ENCODE results near the gene EDN2.
A peak's percentile ranks its signal among the peaks of the same experiment; 100 is the strongest.

EDN2 gene

GRCh38 chr1:41516168-41517061 lies 31.9 kb upstream of the EDN2 start:
- DNase-seq, result peak; percentile 66

GRCh38 chr1:41515778-41516167 lies 31.3 kb upstream of the EDN2 start:
- no peak for DNase-seq

DNA sequence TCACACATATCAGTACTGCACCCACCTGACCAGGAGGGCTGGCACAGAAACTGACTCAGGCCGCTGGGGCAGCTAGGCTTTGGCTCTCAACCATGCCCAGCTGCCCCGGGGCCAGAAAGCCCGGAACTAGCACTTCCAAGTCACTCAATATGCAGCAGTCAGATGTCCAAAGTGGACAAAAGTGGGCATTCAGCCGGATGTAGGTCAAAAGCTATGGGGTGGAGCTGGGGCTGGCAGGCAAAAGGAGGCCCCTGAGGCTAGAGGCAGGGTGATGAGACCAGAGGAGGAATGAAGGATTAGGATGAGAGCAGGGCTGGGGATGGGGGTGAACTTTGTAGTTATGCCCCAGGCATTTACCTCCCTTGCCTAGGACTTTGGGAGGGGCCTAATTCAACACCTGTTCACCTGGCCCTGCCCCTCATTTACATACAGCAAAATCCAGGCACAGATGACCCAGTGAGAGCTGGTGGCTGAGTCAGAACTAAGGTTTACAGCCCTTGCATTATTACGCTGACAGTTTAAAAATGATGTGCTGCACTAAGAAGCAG lies 30.7 kb upstream of the EDN2 start:
- no peak for DNase-seq

DNA sequence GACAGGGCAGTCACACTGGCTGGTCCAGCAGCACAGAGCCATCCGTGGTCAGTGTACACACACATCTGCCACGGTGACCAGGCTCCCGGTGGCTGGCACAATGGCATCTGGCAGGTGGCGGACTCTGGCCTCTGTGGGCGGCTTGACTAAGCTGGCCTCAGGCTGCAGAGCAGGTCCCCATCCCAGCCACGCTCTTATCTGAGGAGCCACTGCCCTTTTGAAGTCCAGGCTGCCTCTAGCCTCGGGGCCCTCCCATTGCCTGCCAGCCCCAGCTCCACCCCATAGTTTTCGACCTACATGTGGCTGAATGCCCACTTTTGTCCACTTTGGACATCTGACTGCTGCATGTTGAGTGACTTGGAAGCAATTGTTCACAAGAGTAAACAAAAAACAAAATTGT lies 29.9 kb upstream of the EDN2 start:
- no peak for DNase-seq

DNA sequence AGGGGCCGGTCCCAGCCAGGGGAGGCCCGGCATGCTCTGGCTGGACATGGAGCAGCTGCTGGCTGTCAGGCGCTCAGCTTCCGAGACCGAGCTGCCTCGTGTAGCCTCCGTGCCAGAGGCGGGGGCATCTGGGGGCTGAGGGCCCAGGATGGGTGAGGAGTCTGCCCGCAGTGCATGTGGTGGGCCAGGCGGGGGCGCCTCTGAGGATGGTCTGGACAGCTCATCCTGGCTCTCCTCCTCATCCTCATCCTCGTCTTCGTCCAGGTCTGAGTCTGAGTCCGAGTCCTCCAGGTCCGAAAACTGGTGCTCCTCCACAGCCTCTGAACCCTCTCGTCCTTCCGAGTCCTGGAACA lies 28.9 kb upstream of the EDN2 start:
- no peak for DNase-seq

DNA sequence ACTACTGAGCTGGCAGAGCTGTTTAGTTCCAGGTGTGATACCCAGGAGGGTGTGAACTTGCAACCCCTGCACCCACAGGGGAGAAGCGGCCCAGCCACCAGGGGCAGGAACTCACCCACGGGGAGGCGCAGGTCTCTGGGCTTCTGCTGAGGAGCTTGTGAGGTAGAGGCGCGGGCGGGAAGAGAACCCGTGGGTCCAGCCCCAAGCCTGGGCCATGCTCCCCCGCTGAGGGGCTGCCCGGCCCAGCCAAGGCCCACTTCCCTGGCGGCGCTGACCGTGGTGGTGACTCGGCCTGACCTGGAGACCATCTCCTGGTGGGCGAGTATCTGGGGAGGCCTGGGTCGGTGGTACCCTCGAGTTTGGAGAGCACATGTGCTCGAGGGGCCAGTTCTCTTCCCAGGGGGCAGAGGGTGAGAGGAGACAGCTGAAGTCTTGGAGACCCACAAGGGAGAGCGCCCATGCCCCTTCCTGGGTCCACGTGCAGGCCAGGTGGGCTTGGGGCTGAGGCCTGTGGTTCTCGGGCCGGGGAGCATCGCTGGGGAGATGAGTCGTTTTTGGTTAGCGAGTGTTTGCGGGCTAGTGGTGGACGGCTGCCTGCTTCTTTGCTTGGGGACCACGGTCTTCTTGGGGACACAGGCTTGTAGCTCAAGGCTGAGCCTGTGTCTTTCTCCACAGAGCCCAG lies 28.4 kb upstream of the EDN2 start:
- no peak for DNase-seq

- DNase-seq, result no peak
Observed at GRCh38 chr1:41511239-41511540, 26.7 kb upstream of the EDN2 start.

DNA sequence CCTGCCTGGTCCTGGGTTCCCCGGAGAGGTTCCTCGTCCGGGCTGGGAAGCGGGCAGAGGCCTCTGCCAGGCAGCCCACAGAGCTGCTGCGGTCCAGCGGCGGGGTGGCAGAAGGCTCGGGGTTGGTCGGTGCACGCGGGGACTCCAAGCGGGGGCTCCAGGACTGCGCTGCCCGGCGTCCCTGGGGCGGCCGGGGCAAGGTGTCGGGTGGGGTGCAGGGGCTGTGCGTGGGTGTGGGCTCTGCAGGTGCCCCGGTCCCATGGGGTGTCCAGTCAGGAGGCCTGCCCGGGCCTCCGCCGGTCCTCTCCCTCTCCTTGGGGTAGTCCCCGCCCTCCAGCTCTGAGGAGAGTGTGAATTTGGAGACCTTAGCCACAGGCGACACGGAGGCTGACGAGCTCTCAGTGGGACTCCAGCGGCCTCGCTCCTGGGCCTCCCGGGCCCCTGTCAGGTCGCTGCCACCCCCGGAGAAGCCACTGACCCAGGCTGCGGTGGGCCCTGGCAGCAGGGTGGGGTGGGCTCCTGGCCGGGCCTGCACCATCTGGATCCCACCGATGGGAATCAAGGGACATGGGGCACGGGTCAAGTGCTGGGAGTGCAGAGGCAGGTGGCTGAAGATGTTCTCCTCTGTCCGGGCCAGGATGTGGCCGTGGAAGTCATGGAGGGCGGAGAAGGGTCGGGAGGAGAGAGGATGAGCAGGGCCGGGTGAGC lies 26.2 kb upstream of the EDN2 start:
- no peak for DNase-seq

GRCh38 chr1:41509270-41509671 lies 24.8 kb upstream of the EDN2 start:
- DNase-seq, result no peak

DNA sequence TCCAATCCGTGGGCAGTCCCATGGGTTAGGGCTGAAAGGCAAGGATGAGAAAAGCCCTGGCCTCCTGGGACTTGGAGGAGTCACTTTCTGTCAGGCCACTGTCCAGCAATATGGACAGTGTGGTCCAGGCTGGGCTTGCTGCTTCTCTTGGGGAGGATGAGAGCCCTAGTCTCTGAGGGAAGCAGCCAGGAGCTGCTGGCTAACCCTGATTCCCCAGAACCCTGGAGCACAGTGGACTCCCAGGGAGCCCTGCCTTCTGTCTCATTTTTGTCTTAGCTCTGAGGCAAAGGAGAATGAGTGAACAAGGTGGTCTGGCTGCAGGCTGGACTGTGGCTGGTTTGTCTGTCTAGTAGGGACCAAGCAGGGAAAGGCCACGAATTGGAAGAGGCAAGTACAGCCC lies 23.8 kb upstream of the EDN2 start:
- no peak for DNase-seq

DNA sequence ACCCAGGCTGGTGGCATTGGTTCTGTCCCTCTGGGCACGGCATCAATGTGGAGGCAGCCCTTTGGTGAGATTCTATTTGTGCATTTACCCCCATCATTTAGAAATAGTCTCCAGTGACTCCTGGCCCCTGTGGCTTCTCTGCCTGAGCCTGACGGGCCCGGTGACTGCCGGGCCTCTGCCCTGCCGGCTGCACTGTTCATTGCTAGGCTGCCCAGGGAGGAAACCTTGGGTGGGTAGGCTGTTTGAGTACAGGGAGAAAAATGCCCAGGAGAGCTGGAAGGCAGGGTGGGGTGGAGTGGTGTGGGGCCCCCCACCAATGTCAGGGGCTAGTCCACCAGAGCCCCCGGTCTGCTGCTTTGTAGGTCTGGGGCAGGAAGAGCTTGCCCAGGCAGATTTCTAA lies 23.4 kb upstream of the EDN2 start:
- DNase-seq, result no peak

DNA sequence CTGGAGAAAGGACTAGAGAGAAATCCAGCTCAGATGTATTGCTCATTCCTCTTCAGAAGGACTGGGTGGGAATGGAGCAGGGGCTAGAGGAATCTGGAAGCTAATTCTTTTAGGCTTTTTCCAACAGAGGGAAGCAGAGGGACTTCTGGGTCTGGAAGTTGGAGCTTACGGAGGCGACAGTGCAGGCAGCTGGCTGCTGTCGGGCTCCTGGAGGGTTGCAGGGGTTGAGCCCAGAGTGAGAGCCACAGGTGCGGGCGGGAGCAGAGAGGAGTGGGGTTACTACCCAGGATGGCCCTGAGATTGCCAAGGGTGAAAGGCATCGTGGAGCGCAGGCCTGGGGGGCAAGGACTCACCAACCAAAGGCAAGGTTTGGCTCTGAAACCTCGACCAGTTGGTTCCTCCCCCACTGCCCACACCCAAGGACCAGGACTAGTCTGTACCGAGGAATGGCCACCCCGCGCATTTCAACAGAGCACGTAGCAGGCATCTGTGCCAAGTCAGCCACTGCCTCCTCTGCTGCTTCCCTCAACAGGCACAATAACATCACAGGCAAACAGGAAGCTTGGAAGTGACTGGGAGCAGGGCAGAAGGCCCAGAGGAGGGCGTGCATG lies 22.7 kb upstream of the EDN2 start:
- DNase-seq, result no peak

DNA sequence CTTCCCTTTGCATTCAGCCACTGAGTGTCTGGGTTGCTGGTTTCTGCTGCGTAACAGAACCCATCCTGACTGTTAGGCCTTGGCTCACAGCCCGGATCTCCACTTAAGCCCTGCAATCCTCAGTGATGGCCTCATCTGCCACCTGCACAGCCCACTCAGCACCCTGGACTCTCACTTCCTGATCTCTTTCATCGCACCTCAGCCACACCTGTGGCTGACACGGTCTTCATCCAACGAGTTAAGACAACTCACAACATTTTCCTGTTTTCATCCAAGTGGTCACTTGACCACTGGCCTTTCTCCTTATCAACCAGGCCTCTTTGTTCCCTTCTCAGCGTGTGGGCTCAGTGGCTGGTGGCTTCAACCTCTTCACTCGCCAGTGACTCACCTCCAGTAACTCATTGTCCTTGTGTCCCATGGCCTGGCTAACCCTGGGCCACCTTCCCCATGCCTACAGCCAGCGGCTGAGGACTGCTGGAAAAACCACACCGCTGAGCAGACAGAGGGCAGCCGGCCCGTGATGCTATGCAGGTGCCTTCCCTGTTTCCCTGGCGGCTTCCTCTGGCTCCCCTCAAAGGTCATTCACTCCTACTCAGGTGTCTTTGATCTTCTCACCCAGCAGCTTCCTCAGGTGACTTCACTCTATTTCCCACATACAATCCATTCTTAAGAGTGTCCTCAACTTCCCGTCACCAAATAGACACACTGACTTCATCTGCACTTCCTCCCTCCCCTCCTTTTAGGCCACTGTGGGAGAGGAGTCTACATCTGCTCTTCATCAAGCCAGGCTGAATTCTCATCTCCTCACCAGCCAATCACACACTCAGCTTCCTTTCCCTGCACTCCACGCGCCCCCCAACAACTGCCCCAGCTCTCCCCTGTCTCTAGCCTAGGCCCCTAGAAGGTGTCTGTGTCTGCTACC lies 19.9 kb upstream of the EDN2 start:
- DNase-seq, result peak; percentile 12

- peak; percentile 11 for DNase-seq
Observed at GRCh38 chr1:41503538-41504113, 19.1 kb upstream of the EDN2 start.

DNA sequence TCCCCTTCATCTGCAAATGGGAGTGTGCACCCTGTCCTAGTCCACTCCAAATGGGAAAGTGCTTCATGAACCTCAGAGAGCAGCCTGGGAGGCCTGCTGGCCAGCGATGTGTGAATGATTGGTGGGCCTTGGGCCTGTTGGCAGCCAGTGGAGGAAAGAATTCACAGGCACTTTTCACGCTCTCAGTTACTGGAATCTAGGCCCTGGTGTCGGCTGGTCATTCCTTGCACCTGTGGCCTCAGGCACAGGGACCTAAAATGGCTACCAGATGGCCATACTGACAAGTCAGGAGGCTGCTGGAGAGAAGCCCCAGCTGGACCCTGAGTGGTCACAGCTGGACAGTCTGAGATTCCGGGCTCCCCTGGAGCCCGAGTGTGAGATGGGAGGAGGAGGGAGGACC lies 18.4 kb upstream of the EDN2 start:
- no peak for DNase-seq

- DNase-seq, result no peak
Observed at GRCh38 chr1:41501581-41501980, 17.1 kb upstream of the EDN2 start.

DNA sequence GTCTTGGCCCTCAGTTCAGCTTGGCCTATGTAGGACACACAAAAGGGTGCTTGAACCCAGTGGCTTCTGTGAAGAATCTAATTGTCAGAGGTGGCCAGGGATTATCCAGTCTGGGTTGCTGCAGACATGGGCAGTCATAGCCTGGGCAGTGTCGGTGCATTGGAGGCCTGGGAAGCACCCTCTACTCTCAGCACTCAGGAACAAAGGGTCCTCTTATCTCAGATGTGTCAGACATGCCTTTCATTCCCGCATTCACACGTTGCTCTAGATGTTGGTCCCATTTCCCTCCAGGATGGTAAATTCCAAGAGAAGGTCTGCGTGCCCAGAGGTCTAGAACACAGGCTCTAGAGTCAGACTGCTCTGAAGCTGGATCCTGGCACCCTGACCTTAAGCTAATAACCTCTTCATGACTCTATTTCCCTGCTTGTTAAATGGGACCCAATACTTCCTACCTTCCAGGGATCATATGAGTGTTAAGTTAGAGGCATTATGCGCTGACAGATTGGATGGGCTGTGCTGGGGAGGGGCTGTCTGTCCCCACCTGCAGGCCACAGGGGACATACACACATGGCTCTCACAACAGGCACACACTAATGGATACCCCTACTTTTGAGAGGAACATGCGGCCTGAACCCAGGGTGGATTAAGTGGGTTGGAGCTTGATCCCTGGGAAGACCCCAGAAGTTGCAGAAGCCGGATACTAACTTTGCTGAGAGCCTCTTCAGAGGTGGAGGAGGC lies 16.5 kb upstream of the EDN2 start:
- no peak for DNase-seq

- no peak for DNase-seq
Observed at GRCh38 chr1:41500378-41500777, 15.9 kb upstream of the EDN2 start.

DNA sequence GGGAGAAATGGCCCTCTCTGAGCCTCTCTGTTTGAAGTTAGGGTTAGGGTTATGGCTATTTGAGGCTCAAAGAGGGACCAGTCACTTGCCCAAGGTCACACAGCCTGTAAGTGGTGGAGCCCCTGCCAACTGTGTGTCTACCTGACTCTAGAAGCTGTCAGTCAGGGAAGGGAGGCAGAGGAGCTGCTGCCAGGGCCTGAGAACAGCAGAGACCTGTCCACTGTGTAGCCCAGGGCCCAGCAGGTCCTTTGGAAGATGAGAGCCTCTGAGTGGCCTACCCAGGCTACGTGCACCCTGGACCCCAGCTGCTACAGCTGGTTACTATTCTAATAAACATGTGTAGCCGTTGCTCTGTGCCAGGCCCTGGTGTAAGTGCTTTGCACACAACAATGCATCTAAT lies 15.1 kb upstream of the EDN2 start:
- no peak for DNase-seq

DNA sequence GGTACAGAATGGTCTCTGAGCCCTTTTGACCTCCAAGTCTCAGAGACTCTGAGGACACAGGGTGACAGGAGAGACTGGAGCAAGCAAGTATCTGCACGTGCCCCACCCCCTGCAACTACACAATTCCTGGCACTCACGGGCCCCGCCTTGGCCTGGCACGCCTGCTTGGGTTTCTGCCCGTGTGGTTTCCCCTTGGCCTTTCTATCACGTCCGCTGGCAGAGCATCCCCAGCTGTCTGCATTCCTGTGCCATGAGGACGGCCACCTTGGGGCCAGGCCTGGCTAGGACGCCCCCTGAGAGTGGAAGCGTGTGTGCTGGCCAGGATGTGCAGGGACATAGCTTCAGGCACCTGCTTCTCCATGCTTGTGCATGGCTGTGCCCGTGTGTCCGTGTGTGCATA lies 14.3 kb upstream of the EDN2 start:
- peak; percentile 23 for DNase-seq

GRCh38 chr1:41498391-41498790 lies 13.9 kb upstream of the EDN2 start:
- no peak for DNase-seq
